ENCODE results near the gene FMN1. TPM values are rescaled to one million over a fixed set of nuclear protein-coding genes. Genes with fewer than 3 reads are reported as not detected.
"Not testable (repeated sequence)": the region's sequence is repeated elsewhere in the genome, so short reads cannot be mapped to it uniquely, and the experiment has no call there.

The FMN1 gene
- total RNA-seq, 1 experiment from 2014 or later: 4.5 TPM

GRCh38 chr15:32951736-32952464 lies 242.6 kb downstream of the FMN1 start:
- H3K27me3 Mint-ChIP-seq (ENCODE audit: low read depth): no peaks in the 10 kb centered on the region; the same call in 1 of the 2 replicates
- ChIA-PET POLR2A (no interaction called here), CTCF (interaction anchor here (1.4 to 3.1 kb wide), 4 partner anchors 16 to 108 kb away, joined by 3 to 25 read pairs (median 7); no protein-coding TSS in a partner anchor)
- no peaks in the 10 kb centered on the region for H3K9me3 Mint-ChIP-seq
- no peaks in the 10 kb centered on the region for H3K36me3 Mint-ChIP-seq
- no peak overlapping the region for H3K27ac Mint-ChIP-seq
- H3K4me1 Mint-ChIP-seq: peaks cover 39% of the 10 kb centered on the region
- TF ChIP-seq ZNF423 (CRISPR knock-in tag; IDR thresholded peaks at IDR 0.05) (no peak), GRHL2 (CRISPR knock-in tag; IDR thresholded peaks at IDR 0.05; ENCODE audit: insufficient replicate concordance, severe bottlenecking) (no peak), JAZF1 (CRISPR knock-in tag; IDR thresholded peaks at IDR 0.05) (no peak), TCF7 (CRISPR knock-in tag; IDR thresholded peaks at IDR 0.05; ENCODE audit: low read depth) (no peak), FOXP1 (CRISPR knock-in tag; IDR thresholded peaks at IDR 0.05; ENCODE audit: borderline replicate concordance) (no peak), RELA (CRISPR knock-in tag; IDR thresholded peaks at IDR 0.05; ENCODE audit: borderline replicate concordance) (no peak), SP1 (CRISPR knock-in tag; conservative IDR thresholded peaks at IDR 0.05) (no peak), ZNF512 (CRISPR knock-in tag; IDR thresholded peaks at IDR 0.05; ENCODE audit: borderline replicate concordance) (no peak), ATF1 (CRISPR knock-in tag; IDR thresholded peaks at IDR 0.05) (no peak), ZBTB43 (CRISPR knock-in tag; IDR thresholded peaks at IDR 0.05) (no peak), ZNF671 (CRISPR knock-in tag; IDR thresholded peaks at IDR 0.05) (no peak), SMAD4 (CRISPR knock-in tag; IDR thresholded peaks at IDR 0.05) (no peak), TP53 (CRISPR knock-in tag; IDR thresholded peaks at IDR 0.05) (no peak), MXD4 (CRISPR knock-in tag; IDR thresholded peaks at IDR 0.05; ENCODE audit: borderline replicate concordance) (no peak), ZNF219 (CRISPR knock-in tag; IDR thresholded peaks at IDR 0.05; ENCODE audit: borderline replicate concordance) (no peak), ZNF121 (CRISPR knock-in tag; IDR thresholded peaks at IDR 0.05) (no peak), SMAD3 (CRISPR knock-in tag; IDR thresholded peaks at IDR 0.05; ENCODE audit: borderline replicate concordance) (no peak), FOXJ3 (CRISPR knock-in tag; IDR thresholded peaks at IDR 0.05; ENCODE audit: borderline replicate concordance) (no peak)
- TF ChIP-seq, protein P1, sequence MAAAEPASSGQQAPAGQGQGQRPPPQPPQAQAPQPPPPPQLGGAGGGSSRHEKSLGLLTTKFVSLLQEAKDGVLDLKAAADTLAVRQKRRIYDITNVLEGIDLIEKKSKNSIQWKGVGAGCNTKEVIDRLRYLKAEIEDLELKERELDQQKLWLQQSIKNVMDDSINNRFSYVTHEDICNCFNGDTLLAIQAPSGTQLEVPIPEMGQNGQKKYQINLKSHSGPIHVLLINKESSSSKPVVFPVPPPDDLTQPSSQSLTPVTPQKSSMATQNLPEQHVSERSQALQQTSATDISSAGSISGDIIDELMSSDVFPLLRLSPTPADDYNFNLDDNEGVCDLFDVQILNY (CRISPR knock-in tag; IDR thresholded peaks at IDR 0.05): no peak
- DNase-seq (ENCODE audit: low spot score) (no peak), ATAC-seq (no peak)
- no peak overlapping the region for H3K4me3 Mint-ChIP-seq

GRCh38 chr15:32950051-32950450 lies 244.5 kb downstream of the FMN1 start:
- H3K36me3 Mint-ChIP-seq; H3K9me3 Mint-ChIP-seq; H3K27me3 Mint-ChIP-seq (ENCODE audit: low read depth); CTCF ChIA-PET; DNase-seq (ENCODE audit: low spot score); POLR2A ChIA-PET; H3K27ac Mint-ChIP-seq; H3K4me3 Mint-ChIP-seq; ATAC-seq: not testable (repeated sequence)
- H3K4me1 Mint-ChIP-seq: peaks cover 33% of the 10 kb centered on the region

- no peak for ATAC-seq
- no peak overlapping the region for H3K27ac Mint-ChIP-seq
- H3K36me3 Mint-ChIP-seq: no peaks in the 10 kb centered on the region
- no peaks in the 10 kb centered on the region for H3K9me3 Mint-ChIP-seq
- POLR2A ChIA-PET: no interaction called here
- CTCF ChIA-PET: interaction anchor here (1.0 to 2.2 kb wide), 2 partner anchors 10 to 48 kb away, joined by 3 to 12 read pairs; no protein-coding TSS in a partner anchor
- no peak overlapping the region for H3K4me3 Mint-ChIP-seq
- H3K27me3 Mint-ChIP-seq (ENCODE audit: low read depth): no peaks in the 10 kb centered on the region; the same call in 1 of the 2 replicates
- TF ChIP-seq, protein P2, sequence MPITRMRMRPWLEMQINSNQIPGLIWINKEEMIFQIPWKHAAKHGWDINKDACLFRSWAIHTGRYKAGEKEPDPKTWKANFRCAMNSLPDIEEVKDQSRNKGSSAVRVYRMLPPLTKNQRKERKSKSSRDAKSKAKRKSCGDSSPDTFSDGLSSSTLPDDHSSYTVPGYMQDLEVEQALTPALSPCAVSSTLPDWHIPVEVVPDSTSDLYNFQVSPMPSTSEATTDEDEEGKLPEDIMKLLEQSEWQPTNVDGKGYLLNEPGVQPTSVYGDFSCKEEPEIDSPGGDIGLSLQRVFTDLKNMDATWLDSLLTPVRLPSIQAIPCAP (CRISPR knock-in tag; IDR thresholded peaks at IDR 0.05): no peak
- TF ChIP-seq GRHL2 (CRISPR knock-in tag; IDR thresholded peaks at IDR 0.05; ENCODE audit: insufficient replicate concordance, severe bottlenecking) (no peak), ZNF121 (CRISPR knock-in tag; IDR thresholded peaks at IDR 0.05) (no peak), NFYB (CRISPR knock-in tag; conservative IDR thresholded peaks at IDR 0.05; ENCODE audit: low read depth) (no peak), CREM (CRISPR knock-in tag; IDR thresholded peaks at IDR 0.05) (no peak), NR1H2 (CRISPR knock-in tag; IDR thresholded peaks at IDR 0.05) (no peak)
- TF ChIP-seq, protein P3, sequence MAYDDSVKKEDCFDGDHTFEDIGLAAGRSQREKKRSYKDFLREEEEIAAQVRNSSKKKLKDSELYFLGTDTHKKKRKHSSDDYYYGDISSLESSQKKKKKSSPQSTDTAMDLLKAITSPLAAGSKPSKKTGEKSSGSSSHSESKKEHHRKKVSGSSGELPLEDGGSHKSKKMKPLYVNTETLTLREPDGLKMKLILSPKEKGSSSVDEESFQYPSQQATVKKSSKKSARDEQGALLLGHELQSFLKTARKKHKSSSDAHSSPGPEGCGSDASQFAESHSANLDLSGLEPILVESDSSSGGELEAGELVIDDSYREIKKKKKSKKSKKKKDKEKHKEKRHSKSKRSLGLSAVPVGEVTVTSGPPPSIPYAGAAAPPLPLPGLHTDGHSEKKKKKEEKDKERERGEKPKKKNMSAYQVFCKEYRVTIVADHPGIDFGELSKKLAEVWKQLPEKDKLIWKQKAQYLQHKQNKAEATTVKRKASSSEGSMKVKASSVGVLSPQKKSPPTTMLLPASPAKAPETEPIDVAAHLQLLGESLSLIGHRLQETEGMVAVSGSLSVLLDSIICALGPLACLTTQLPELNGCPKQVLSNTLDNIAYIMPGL (CRISPR knock-in tag; IDR thresholded peaks at IDR 0.05): no peak
- DNase-seq (ENCODE audit: low spot score): no peak
- H3K4me1 Mint-ChIP-seq: no peaks in the 10 kb centered on the region
These were observed 248.3 kb downstream of the FMN1 start for GRCh38 chr15:32946210-32946609.
